ENCODE results near the gene PADI1. TPM values are rescaled to one million over a fixed set of nuclear protein-coding genes. Genes with fewer than 3 reads are reported as not detected.
A peak's percentile ranks its signal among the peaks of the same experiment; 100 is the strongest.

Gene PADI1
- total and polyA plus RNA-seq, 2 of the 8 experiments (the other 6 are each of a cell fraction or from before 2014, with no cell fraction given): 0.20 to 0.30 TPM

DNA sequence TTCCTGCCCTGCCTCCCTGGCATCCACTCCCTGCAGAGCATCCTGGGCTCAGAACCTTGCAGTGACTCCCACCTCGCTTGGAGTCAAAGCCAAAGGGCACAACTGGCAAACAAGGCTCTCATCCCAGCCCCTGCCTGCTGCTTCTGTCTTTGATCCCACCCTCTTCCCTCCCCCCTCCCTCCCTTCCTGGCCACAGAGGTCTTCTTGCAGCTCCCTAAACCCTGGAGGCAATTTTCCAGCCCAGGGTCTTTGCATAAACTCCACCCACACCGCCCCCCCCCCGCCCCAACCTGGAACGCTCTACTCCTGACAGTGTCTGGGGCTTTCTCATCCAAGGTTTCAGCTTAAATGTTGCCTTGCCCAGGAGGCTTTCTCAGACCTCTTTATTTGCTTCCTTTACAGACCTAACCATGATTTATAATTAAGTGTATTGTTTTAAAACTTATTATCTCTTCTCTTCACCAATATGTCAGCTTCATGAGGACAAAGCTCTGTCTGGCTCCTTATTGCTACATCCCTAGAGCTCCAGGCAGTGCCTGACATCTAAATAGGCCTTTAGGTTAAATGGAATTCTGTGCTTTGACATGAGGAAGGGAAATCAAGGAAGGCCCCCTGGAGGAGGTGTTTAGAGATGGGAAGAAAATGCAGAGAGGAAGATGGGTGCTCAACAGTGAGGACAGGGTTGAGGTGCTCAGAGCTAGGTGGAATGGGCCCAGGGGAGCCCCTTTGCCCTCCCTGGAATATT lies 37.7 kb upstream of the PADI1 start:
- H3K4me1 ChIP-seq (replicated peaks in 1 of 4; ENCODE audit: control insufficient read depth in 3 of 4, insufficient read depth in 4 of 4, low read length in 3 of 4): peaks cover 0 to 4% (median 3%) of the 10 kb centered on the region in 4 experiments; a peak in 4 of 7 replicates
- CTCF ChIA-PET (ENCODE audit: partially characterized antibody): interaction anchor here (0.7 to 1.8 kb wide), 11 partner anchors 14 to 107 kb away, joined by 3 to 9 read pairs (median 4); no protein-coding TSS in a partner anchor
- H3K9ac ChIP-seq (replicated peaks in 1 of 4; ENCODE audit: extremely low read depth in 1 of 4, low read depth in 3 of 4, low read length in 3 of 4): no peak overlapping the region
- DNase-seq (ENCODE audit: low read depth in 1 of 2, low spot score in 2 of 2) (no peak), FAIRE-seq (no peak)
- H4K20me1 ChIP-seq (replicated peaks in 1 of 2; ENCODE audit: control insufficient read depth in 1 of 2, insufficient read depth in 2 of 2, low read length in 2 of 2): peaks cover 0 to 2% of the 10 kb centered on the region in 2 experiments
- H2BK5ac ChIP-seq (ENCODE audit: low read depth, low read length): peak overlapping the region; percentile 82; the same call in 1 of the 2 replicates
- 45% methylated on average over 4 of the region's 4 CpGs; no CpG with 5 or more reads in 1 of the 2 experiments for WGBS, 2 experiments (ENCODE audit: extremely low coverage in 1 of 2, insufficient coverage in 1 of 2, insufficient read length in 1 of 2, insufficient replicate concordance in 2 of 2, low coverage in 1 of 2, low lambda C conversion rate in 2 of 2, missing lambda C conversion rate in 1 of 2)
- H2BK20ac ChIP-seq (ENCODE audit: low read length): no peak overlapping the region
- no peak overlapping the region for H2BK15ac ChIP-seq (ENCODE audit: low read length)
- no peak overlapping the region for H3K27ac ChIP-seq (ENCODE audit: low read depth, low read length)
- H3K79me2 ChIP-seq (ENCODE audit: control insufficient read depth in 1 of 2, insufficient read depth in 2 of 2, low read length in 2 of 2): no peaks in the 10 kb centered on the region
- H3K36me3 ChIP-seq (ENCODE audit: control insufficient read depth in 2 of 4, insufficient read depth in 4 of 4, low read length in 3 of 4): no peaks in the 10 kb centered on the region
- no peak overlapping the region for H2AK5ac ChIP-seq (ENCODE audit: low read depth, low read length)
- H3K18ac ChIP-seq (ENCODE audit: extremely low read depth, low read length): no peak overlapping the region
- no peak overlapping the region for H3K56ac ChIP-seq (replicated peaks; ENCODE audit: insufficient read length, low read depth, low read length)
- H3K4ac ChIP-seq (replicated peaks; ENCODE audit: insufficient read length, low read depth, low read length): no peak overlapping the region
- POLR2A ChIA-PET (ENCODE audit: partially characterized antibody): interaction anchor here (0.8 kb wide), 1 partner anchor 38 kb away, joined by 3 read pairs; the partner anchor contains the start of gene PADI1
- H3K79me1 ChIP-seq (ENCODE audit: low read depth, low read length): no peaks in the 10 kb centered on the region
- no peak overlapping the region for H3K4me2 ChIP-seq (ENCODE audit: insufficient read depth in 1 of 2, low read depth in 2 of 2, low read length in 2 of 2)
- H4K8ac ChIP-seq (ENCODE audit: extremely low read depth, insufficient read depth, low read length): no peak overlapping the region
- H4K91ac ChIP-seq (replicated peaks; ENCODE audit: insufficient read length, low read length): no peak overlapping the region
- no peak overlapping the region for H3K4me3 ChIP-seq (ENCODE audit: extremely low read depth in 1 of 4, insufficient read depth in 2 of 4, low read depth in 3 of 4, low read length in 4 of 4)
- no peak overlapping the region for H3K23ac ChIP-seq (ENCODE audit: insufficient read length)
- no peak overlapping the region for H2BK120ac ChIP-seq (replicated peaks; ENCODE audit: low read depth, low read length)
- no peaks in the 10 kb centered on the region for H3K27me3 ChIP-seq (replicated peaks in 1 of 4; ENCODE audit: control insufficient read depth in 3 of 4, extremely low read depth in 1 of 4, insufficient read depth in 3 of 4, low read length in 3 of 4)
- H3K9me3 ChIP-seq (ENCODE audit: insufficient read depth in 2 of 2, low read depth in 1 of 2, low read length in 1 of 2): no peaks in the 10 kb centered on the region
- peaks cover 5% of the 10 kb centered on the region; the same call in 1 of the 2 replicates for H3K23me2 ChIP-seq (ENCODE audit: low read depth, low read length)
- H4K5ac ChIP-seq (ENCODE audit: insufficient read length, low read depth, low read length): no peak overlapping the region
- 0 out of 2 replicates have a peak overlapping the region, but pooled peaks have one; percentile 12 for H2BK12ac ChIP-seq (ENCODE audit: low read depth, low read length)
- H3K14ac ChIP-seq (ENCODE audit: insufficient read length): no peak overlapping the region
- peak overlapping the region; percentile 29; the same call in 1 of the 2 replicates for H2AFZ ChIP-seq (ENCODE audit: low read length)
- TF ChIP-seq HDAC2 (IDR thresholded peaks at IDR 0.05; ENCODE audit: borderline replicate concordance in 1 of 2, low read depth in 2 of 2, low read length in 2 of 2) (no peak), SP1 (IDR thresholded peaks at IDR 0.05; ENCODE audit: low read depth, low read length) (no peak), YY1 (IDR thresholded peaks at IDR 0.05; ENCODE audit: low read depth, low read length) (no peak), CBX8 (IDR thresholded peaks at IDR 0.05; ENCODE audit: borderline replicate concordance, low read depth, low read length) (no peak), PHF8 (conservative IDR thresholded peaks at IDR 0.05; ENCODE audit: low read depth, low read length) (no peak), KDM4A (IDR thresholded peaks at IDR 0.05; ENCODE audit: low read depth, low read length, severe bottlenecking) (no peak), JUND (IDR thresholded peaks at IDR 0.05; ENCODE audit: low read length) (no peak), CREB1 (IDR thresholded peaks at IDR 0.05) (no peak)
- TF ChIP-seq, protein P1, sequence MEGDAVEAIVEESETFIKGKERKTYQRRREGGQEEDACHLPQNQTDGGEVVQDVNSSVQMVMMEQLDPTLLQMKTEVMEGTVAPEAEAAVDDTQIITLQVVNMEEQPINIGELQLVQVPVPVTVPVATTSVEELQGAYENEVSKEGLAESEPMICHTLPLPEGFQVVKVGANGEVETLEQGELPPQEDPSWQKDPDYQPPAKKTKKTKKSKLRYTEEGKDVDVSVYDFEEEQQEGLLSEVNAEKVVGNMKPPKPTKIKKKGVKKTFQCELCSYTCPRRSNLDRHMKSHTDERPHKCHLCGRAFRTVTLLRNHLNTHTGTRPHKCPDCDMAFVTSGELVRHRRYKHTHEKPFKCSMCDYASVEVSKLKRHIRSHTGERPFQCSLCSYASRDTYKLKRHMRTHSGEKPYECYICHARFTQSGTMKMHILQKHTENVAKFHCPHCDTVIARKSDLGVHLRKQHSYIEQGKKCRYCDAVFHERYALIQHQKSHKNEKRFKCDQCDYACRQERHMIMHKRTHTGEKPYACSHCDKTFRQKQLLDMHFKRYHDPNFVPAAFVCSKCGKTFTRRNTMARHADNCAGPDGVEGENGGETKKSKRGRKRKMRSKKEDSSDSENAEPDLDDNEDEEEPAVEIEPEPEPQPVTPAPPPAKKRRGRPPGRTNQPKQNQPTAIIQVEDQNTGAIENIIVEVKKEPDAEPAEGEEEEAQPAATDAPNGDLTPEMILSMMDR (IDR thresholded peaks at IDR 0.05; ENCODE audit: control extremely low read depth in 1 of 3, insufficient read depth in 1 of 3, low read depth in 1 of 3, low read length in 3 of 3): no peak
